ENCODE data around the gene ALKBH2.

DNA sequence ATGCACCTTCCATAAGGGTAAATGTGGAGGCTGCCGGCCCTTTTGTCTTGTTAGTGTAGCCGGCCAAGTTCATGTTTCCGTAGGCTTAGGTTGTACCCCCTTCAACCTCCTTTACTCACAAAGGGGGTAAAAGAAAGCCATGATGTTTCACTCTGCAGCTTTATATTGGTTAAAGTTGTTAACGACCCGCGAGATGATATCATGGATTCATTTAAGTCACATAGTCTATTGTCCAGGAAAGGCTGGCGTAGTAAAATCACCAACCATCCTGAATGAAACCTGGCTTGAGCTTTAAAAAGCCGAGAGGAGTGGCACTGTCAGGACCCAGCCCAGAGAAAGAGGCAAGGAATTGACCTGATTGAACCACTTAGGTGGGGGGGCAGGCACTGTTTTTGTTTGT, 5.4 kb upstream of the ALKBH2 start:
- TF ChIP-seq CTCF (IDR thresholded peaks at IDR 0.05): no peak
- no peak for TF ChIP-seq POLR2A (IDR thresholded peaks at IDR 0.05)

All from adrenal gland (tissue), 5 donors.